Measurements from ENCODE around the gene PPP1R11.

The PPP1R11 gene

GRCh38 chr6:30044630-30045029, 22.4 kb upstream of the PPP1R11 start:
- WGBS = 92% methylated on average over 1 of the region's 2 CpGs

GRCh38 chr6:30047220-30047619, 19.8 kb upstream of the PPP1R11 start:
- Histone ChIP-seq H3K27me3 (ENCODE audit: control insufficient read depth in 1 of 2, insufficient read depth in 1 of 2, low read length in 2 of 2) (no peaks in the 10 kb centered on the region), H2BK120ac (ENCODE audit: low read depth, low read length) (no peak overlapping the region), H2AK5ac (ENCODE audit: low read length, severe bottlenecking) (no peak overlapping the region), H3K4me1 (ENCODE audit: control insufficient read depth, insufficient read depth, low read depth, low read length) (peaks cover 2% of the 10 kb centered on the region), H3K9ac (ENCODE audit: low read length) (no peak overlapping the region), H3K18ac (ENCODE audit: low read depth in 1 of 2, low read length in 2 of 2) (no peak overlapping the region), H3K9me3 (ENCODE audit: control insufficient read depth, low read length) (no peaks in the 10 kb centered on the region), H3K36me3 (ENCODE audit: control insufficient read depth in 1 of 2, insufficient read depth in 2 of 2, low read depth in 1 of 2, low read length in 2 of 2) (no peaks in the 10 kb centered on the region), H3K23ac (ENCODE audit: low read length in 2 of 2) (no peak overlapping the region), H3K4me2 (ENCODE audit: low read length, poor library complexity, severe bottlenecking) (no peak overlapping the region), H2BK5ac (ENCODE audit: low read depth, low read length, poor library complexity, severe bottlenecking) (no peak overlapping the region), H2BK12ac (ENCODE audit: low read length in 2 of 2) (no peak overlapping the region), H3K79me1 (replicated peaks; ENCODE audit: low read length, poor library complexity, severe bottlenecking) (peaks cover 6% of the 10 kb centered on the region), H3K4ac (ENCODE audit: low read depth in 1 of 2, low read length in 2 of 2) (no peak overlapping the region), H3K4me3 (ENCODE audit: insufficient read depth in 1 of 2, low read depth in 1 of 2, low read length in 2 of 2) (no peak overlapping the region), H4K8ac (ENCODE audit: low read length) (no peak overlapping the region), H3K14ac (ENCODE audit: low read length in 2 of 2) (no peak overlapping the region), H2BK15ac (ENCODE audit: low read depth, poor library complexity, severe bottlenecking) (no peak overlapping the region), H3K27ac (ENCODE audit: low read length, poor library complexity, severe bottlenecking) (no peak overlapping the region), H4K91ac (ENCODE audit: low read length) (no peak overlapping the region), H2AFZ (ENCODE audit: low read depth, low read length) (no peak overlapping the region)
- 64% methylated on average over 2 of the region's 2 CpGs for WGBS
- no peak for DNase-seq

More at GRCh38 chr6:30044630-30045029, 22.4 kb upstream of the PPP1R11 start:
- no peak overlapping the region for H3K9ac ChIP-seq (ENCODE audit: low read length)
- H3K79me1 ChIP-seq (replicated peaks; ENCODE audit: low read length, poor library complexity, severe bottlenecking) = peaks cover 6% of the 10 kb centered on the region
- peak; percentile 37 for DNase-seq
- H2BK120ac ChIP-seq (ENCODE audit: low read depth, low read length) = no peak overlapping the region
- H2AFZ ChIP-seq (ENCODE audit: low read depth, low read length) = no peak overlapping the region
- no peak overlapping the region for H3K23ac ChIP-seq (ENCODE audit: low read length in 2 of 2)
- no peak overlapping the region for H2BK5ac ChIP-seq (ENCODE audit: low read depth, low read length, poor library complexity, severe bottlenecking)
- no peak overlapping the region for H2BK15ac ChIP-seq (ENCODE audit: low read depth, poor library complexity, severe bottlenecking)
- H4K8ac ChIP-seq (ENCODE audit: low read length) = no peak overlapping the region
- H3K36me3 ChIP-seq (ENCODE audit: control insufficient read depth in 1 of 2, insufficient read depth in 2 of 2, low read depth in 1 of 2, low read length in 2 of 2) = no peaks in the 10 kb centered on the region
- H3K18ac ChIP-seq (ENCODE audit: low read depth in 1 of 2, low read length in 2 of 2) = no peak overlapping the region
- H3K4me2 ChIP-seq (ENCODE audit: low read length, poor library complexity, severe bottlenecking) = no peak overlapping the region
- H3K4me1 ChIP-seq (ENCODE audit: control insufficient read depth, insufficient read depth, low read depth, low read length) = peaks cover 2% of the 10 kb centered on the region
- no peak overlapping the region for H3K4me3 ChIP-seq (ENCODE audit: insufficient read depth in 1 of 2, low read depth in 1 of 2, low read length in 2 of 2)
- H3K27ac ChIP-seq (ENCODE audit: low read length, poor library complexity, severe bottlenecking) = no peak overlapping the region
- H3K27me3 ChIP-seq (ENCODE audit: control insufficient read depth in 1 of 2, insufficient read depth in 1 of 2, low read length in 2 of 2) = no peaks in the 10 kb centered on the region
- H3K9me3 ChIP-seq (ENCODE audit: control insufficient read depth, low read length) = no peaks in the 10 kb centered on the region
- no peak overlapping the region for H2AK5ac ChIP-seq (ENCODE audit: low read length, severe bottlenecking)
- H4K91ac ChIP-seq (ENCODE audit: low read length) = no peak overlapping the region
- H3K4ac ChIP-seq (ENCODE audit: low read depth in 1 of 2, low read length in 2 of 2) = no peak overlapping the region
- H2BK12ac ChIP-seq (ENCODE audit: low read length in 2 of 2) = no peak overlapping the region
- H3K14ac ChIP-seq (ENCODE audit: low read length in 2 of 2) = no peak overlapping the region

- H2AK5ac ChIP-seq (ENCODE audit: low read length, severe bottlenecking) = no peak overlapping the region
- peaks cover 0 to 34% of the 10 kb centered on the region in 2 experiments for H3K36me3 ChIP-seq (ENCODE audit: control insufficient read depth in 1 of 2, insufficient read depth in 2 of 2, low read depth in 1 of 2, low read length in 2 of 2)
- H2AFZ ChIP-seq (ENCODE audit: low read depth, low read length) = no peak overlapping the region
- no peak overlapping the region for H3K4me3 ChIP-seq (ENCODE audit: insufficient read depth in 1 of 2, low read depth in 1 of 2, low read length in 2 of 2)
- no peak overlapping the region for H3K23ac ChIP-seq (ENCODE audit: low read length in 2 of 2)
- H3K27me3 ChIP-seq (ENCODE audit: control insufficient read depth in 1 of 2, insufficient read depth in 1 of 2, low read length in 2 of 2) = no peaks in the 10 kb centered on the region
- H3K27ac ChIP-seq (ENCODE audit: low read length, poor library complexity, severe bottlenecking) = no peak overlapping the region
- no peak overlapping the region for H4K8ac ChIP-seq (ENCODE audit: low read length)
- H3K4me2 ChIP-seq (ENCODE audit: low read length, poor library complexity, severe bottlenecking) = no peak overlapping the region
- no peak overlapping the region for H2BK15ac ChIP-seq (ENCODE audit: low read depth, poor library complexity, severe bottlenecking)
- H3K9me3 ChIP-seq (ENCODE audit: control insufficient read depth, low read length) = no peaks in the 10 kb centered on the region
- no peaks in the 10 kb centered on the region for H3K4me1 ChIP-seq (ENCODE audit: control insufficient read depth, insufficient read depth, low read depth, low read length)
- H2BK12ac ChIP-seq (ENCODE audit: low read length in 2 of 2) = no peak overlapping the region
- no peak overlapping the region for H3K18ac ChIP-seq (ENCODE audit: low read depth in 1 of 2, low read length in 2 of 2)
- peaks cover 1% of the 10 kb centered on the region for H3K79me1 ChIP-seq (replicated peaks; ENCODE audit: low read length, poor library complexity, severe bottlenecking)
- no peak overlapping the region for H2BK120ac ChIP-seq (ENCODE audit: low read depth, low read length)
- no peak overlapping the region for H4K91ac ChIP-seq (ENCODE audit: low read length)
- H2BK5ac ChIP-seq (ENCODE audit: low read depth, low read length, poor library complexity, severe bottlenecking) = no peak overlapping the region
- no peak overlapping the region for H3K4ac ChIP-seq (ENCODE audit: low read depth in 1 of 2, low read length in 2 of 2)
- H3K9ac ChIP-seq (ENCODE audit: low read length) = no peak overlapping the region
- no peak overlapping the region for H3K14ac ChIP-seq (ENCODE audit: low read length in 2 of 2)
- WGBS = 94% methylated on average over 2 of the region's 3 CpGs
- no peak for DNase-seq
Observed at GRCh38 chr6:30053682-30054081, 13.3 kb upstream of the PPP1R11 start.

- Histone ChIP-seq H3K4me2 (ENCODE audit: low read length, poor library complexity, severe bottlenecking) (no peak overlapping the region), H2BK15ac (ENCODE audit: low read depth, poor library complexity, severe bottlenecking) (no peak overlapping the region), H2BK5ac (ENCODE audit: low read depth, low read length, poor library complexity, severe bottlenecking) (no peak overlapping the region), H3K4me3 (ENCODE audit: insufficient read depth in 1 of 2, low read depth in 1 of 2, low read length in 2 of 2) (no peak overlapping the region), H3K9ac (ENCODE audit: low read length) (no peak overlapping the region), H2BK12ac (ENCODE audit: low read length in 2 of 2) (no peak overlapping the region), H3K27me3 (ENCODE audit: control insufficient read depth in 1 of 2, insufficient read depth in 1 of 2, low read length in 2 of 2) (no peaks in the 10 kb centered on the region), H3K79me1 (replicated peaks; ENCODE audit: low read length, poor library complexity, severe bottlenecking) (peaks cover 4% of the 10 kb centered on the region), H3K4me1 (ENCODE audit: control insufficient read depth, insufficient read depth, low read depth, low read length) (no peaks in the 10 kb centered on the region), H4K91ac (ENCODE audit: low read length) (no peak overlapping the region), H3K27ac (ENCODE audit: low read length, poor library complexity, severe bottlenecking) (no peak overlapping the region), H3K4ac (ENCODE audit: low read depth in 1 of 2, low read length in 2 of 2) (no peak overlapping the region), H3K14ac (ENCODE audit: low read length in 2 of 2) (no peak overlapping the region), H2BK120ac (ENCODE audit: low read depth, low read length) (no peak overlapping the region), H3K18ac (ENCODE audit: low read depth in 1 of 2, low read length in 2 of 2) (no peak overlapping the region), H3K9me3 (ENCODE audit: control insufficient read depth, low read length) (no peaks in the 10 kb centered on the region), H3K36me3 (ENCODE audit: control insufficient read depth in 1 of 2, insufficient read depth in 2 of 2, low read depth in 1 of 2, low read length in 2 of 2) (peaks cover 0 to 34% of the 10 kb centered on the region in 2 experiments), H4K8ac (ENCODE audit: low read length) (no peak overlapping the region), H2AK5ac (ENCODE audit: low read length, severe bottlenecking) (no peak overlapping the region), H2AFZ (ENCODE audit: low read depth, low read length) (no peak overlapping the region), H3K23ac (ENCODE audit: low read length in 2 of 2) (no peak overlapping the region)
- no peak for DNase-seq
- no CpG with 5 or more reads among the region's 1 CpG for WGBS
Observed at GRCh38 chr6:30055513-30055912, 11.5 kb upstream of the PPP1R11 start.
